DMS79 (cell line): Measurements from ENCODE around the gene C1orf53.

Experiments used
- DNase-seq: peaks from one replicate; lab custom pipeline; 2025; lab: John Stamatoyannopoulos, UW

The C1orf53 gene

GRCh38 chr1:197907846-197908616 lies 5.6 kb downstream of the C1orf53 start:
- no peak for DNase-seq

- no peak for DNase-seq
Observed at GRCh38 chr1:197908716-197909220, 6.3 kb downstream of the C1orf53 start.

- no peak for DNase-seq
Observed at GRCh38 chr1:197909384-197909783, 7.0 kb downstream of the C1orf53 start.

- no peak for DNase-seq
Observed at GRCh38 chr1:197910120-197910991, 7.9 kb downstream of the C1orf53 start.

- no peak for DNase-seq
Observed at GRCh38 chr1:197911111-197911856, 8.9 kb downstream of the C1orf53 start.

GRCh38 chr1:197911857-197912696 lies 9.6 kb downstream of the C1orf53 start:
- no peak for DNase-seq

GRCh38 chr1:197912739-197913494 lies 10.5 kb downstream of the C1orf53 start:
- no peak for DNase-seq

- no peak for DNase-seq
Observed at GRCh38 chr1:197913495-197914276, 11.3 kb downstream of the C1orf53 start.

- DNase-seq: no peak
Observed at GRCh38 chr1:197914510-197914909, 12.1 kb downstream of the C1orf53 start.

GRCh38 chr1:197915260-197915861 lies 12.9 kb downstream of the C1orf53 start:
- DNase-seq: no peak

GRCh38 chr1:197915862-197916499 lies 13.6 kb downstream of the C1orf53 start:
- DNase-seq: no peak

- no peak for DNase-seq
Observed at GRCh38 chr1:197916500-197916983, 14.1 kb downstream of the C1orf53 start.

GRCh38 chr1:197917805-197918651 lies 15.6 kb downstream of the C1orf53 start:
- DNase-seq: no peak

- no peak for DNase-seq
Observed at GRCh38 chr1:197918807-197919345, 16.4 kb downstream of the C1orf53 start.

GRCh38 chr1:197919346-197920066 lies 17.1 kb downstream of the C1orf53 start:
- DNase-seq: no peak

- DNase-seq: no peak
Observed at GRCh38 chr1:197920067-197920396, 17.6 kb downstream of the C1orf53 start.
